HepG2 (cell line): Measurements from ENCODE around the gene ATRNL1. TPM values are rescaled to one million over a fixed set of nuclear protein-coding genes. Genes with fewer than 3 reads are reported as not detected.

Experiments
- ATAC-seq: fragments of 200-7000 bp; cut with Tn5 transposase; 3 replicates; pipeline ENCODE4 v1.9.1; 2020; ENCODE audit warnings: mild to moderate bottlenecking, moderate library complexity
- BruUV-seq: library from RNA; stranded (reverse); fragments of 400-500 nt; replicated peaks from 2 replicates; lab custom pipeline; 2021; lab: Mats Ljungman, UMichigan
- CTCF ChIA-PET: fragments of 300-600 bp; formaldehyde crosslinking; extraction: SDS; loops from one replicate; lab custom pipeline; 2021; ENCODE audit warnings: low total read pairs, inconsistent platforms, low intra/inter-chr PET ratio; lab: Yijun Ruan, JAX
- POLR2A ChIA-PET: fragments of 350-600 bp; sonication (Branson Sonifier 250); formaldehyde crosslinking; loops from one replicate; lab custom pipeline; 2020; ENCODE audit warnings: antibody characterized with exemption, inconsistent platforms; lab: Yijun Ruan, JAX
- DNase-seq: peaks from one replicate; pipeline ENCODE4 v3.0.0-alpha.2; 2015; ENCODE audit warnings: low spot score
- FAIRE-seq: peaks from 3 replicates; lab custom pipeline; 2011; peaks lifted over from hg19 to GRCh38; lab: Jason Lieb, UNC
- H2AFZ ChIP-seq: one replicate; pipeline ENCODE4 v1.6.1; 2011; ENCODE audit warnings: low read length, inconsistent platforms
- H3K27ac ChIP-seq: fragments of 300-600 bp; 3 replicates; pipeline ENCODE4 v1.8.0; 2011; ENCODE audit warnings: mixed run types, mild to moderate bottlenecking, mixed read lengths, low read length, inconsistent platforms; ENCODE audit not compliant: insufficient read depth; ENCODE audit errors: extremely low read length
- H3K27me3 ChIP-seq, 2 experiments: fragments of 200-600 bp in 1 of 2; 2 replicates in 1 of 2; 3 replicates in 1 of 2; pipeline versions ENCODE4 v1.6.0 to v1.8.0; 2011; ENCODE audit warnings: low read length in 2 of 2, mild to moderate bottlenecking in 2 of 2, moderate library complexity in 2 of 2, inconsistent platforms in 1 of 2; ENCODE audit not compliant: insufficient read depth in 2 of 2, control insufficient read depth in 1 of 2
- H3K36me3 ChIP-seq, 2 experiments: fragments of 200-600 bp in 1 of 2; replicated peaks in 1 of 2; 2 replicates in 1 of 2; 3 replicates in 1 of 2; pipeline versions ENCODE4 v1.5.1 to v1.8.0; 2011; ENCODE audit warnings: low read length in 2 of 2, inconsistent platforms in 1 of 2; ENCODE audit not compliant: insufficient read depth in 2 of 2, control insufficient read depth in 1 of 2
- H3K4me1 ChIP-seq: 2 replicates; pipeline ENCODE4 v1.5.1; 2012; ENCODE audit warnings: low read length, inconsistent platforms; ENCODE audit not compliant: insufficient read depth
- H3K4me2 ChIP-seq: 2 replicates; pipeline ENCODE4 v1.6.0; 2011; ENCODE audit warnings: low read depth, low read length, inconsistent platforms
- H3K4me3 ChIP-seq, 3 experiments: fragments of 200-600 bp in 1 of 3; sonication (generic), shearing (Covaris generic) in 1 of 3; replicated peaks in 1 of 3; 2 replicates each; pipeline ENCODE4 v1.5.1; 2011 to 2016; ENCODE audit warnings: low read length in 3 of 3, inconsistent platforms in 2 of 3, low read depth in 2 of 3, mild to moderate bottlenecking in 2 of 3, control low read depth in 1 of 3, mixed read lengths in 1 of 3; ENCODE audit not compliant: insufficient read depth in 1 of 3
- H3K79me2 ChIP-seq: one replicate; pipeline ENCODE4 v1.6.1; 2011; ENCODE audit warnings: low read length, inconsistent platforms; ENCODE audit not compliant: insufficient read depth
- H3K9ac ChIP-seq: 2 replicates; pipeline ENCODE4 v1.6.0; 2011; ENCODE audit warnings: mild to moderate bottlenecking, low read depth, low read length, inconsistent platforms; ENCODE audit not compliant: insufficient read depth
- H3K9me3 ChIP-seq: 2 replicates; pipeline ENCODE4 v1.5.1; 2012; ENCODE audit warnings: mild to moderate bottlenecking, low read length
- H4K20me1 ChIP-seq: 2 replicates; pipeline ENCODE4 v1.6.0; 2011; ENCODE audit warnings: inconsistent platforms, mild to moderate bottlenecking, low read length, moderate library complexity; ENCODE audit not compliant: insufficient read depth
- FOXA3 ChIP-seq: IDR thresholded peaks from 2 replicates; pipeline ENCODE4 v1.6.1; 2016; ENCODE audit warnings: missing genetic modification reagents, missing compliant biosample characterization
- KAT8 ChIP-seq: IDR thresholded peaks from 2 replicates; pipeline ENCODE4 v1.6.1; 2016; ENCODE audit warnings: missing genetic modification reagents, missing compliant biosample characterization
- SRF ChIP-seq: IDR thresholded peaks from 2 replicates; pipeline ENCODE4 v1.6.1; 2011; ENCODE audit warnings: mild to moderate bottlenecking, low read depth, low read length, moderate library complexity
- ZNF367 ChIP-seq: sonication (generic); formaldehyde crosslinking; IDR thresholded peaks from 2 replicates; pipeline ENCODE4 v1.4.0; 2020; ENCODE audit warnings: missing genetic modification reagents, borderline replicate concordance
- ZNF431 ChIP-seq: sonication (generic); formaldehyde crosslinking; IDR thresholded peaks from 2 replicates; pipeline ENCODE4 v1.9.0; 2022; ENCODE audit warnings: missing genetic modification reagents, low read depth, mild to moderate bottlenecking, borderline replicate concordance
- WGBS: methylation state at CpG from one replicate; pipeline ENCODE4 v1.1.6; 2017; ENCODE audit warnings: low lambda C conversion rate; 5-methylcytosine and 5-hydroxymethylcytosine counted together
- in situ Hi-C: cut with HindIII; loops from 2 replicates; pipeline ENCODE4 v1.10.0; 2017; ENCODE audit warnings: low pct_unique_long_range_greater_than_20kb; ENCODE audit not compliant: extremely low pct_ligation_motif_present
- intact Hi-C: fragments of 100-400 bp; cut with micrococcal nuclease; formaldehyde crosslinking; loops from one replicate; pipeline ENCODE4 v1.10.0; 2022; ENCODE audit not compliant: unreplicated experiment
- polyA plus RNA-seq, 8 experiments: library from polyadenylated mRNA; depleted of rRNA in 3 of 8; stranded (reverse) in 7 of 8; unstranded in 1 of 8; fragments of >200 nt; fragmentation: Illumina TruSeq in 4 of 8; extraction: Trizol in 4 of 8; gene quantifications; 2 replicates each; pipeline versions ENCODE4 v1.2.1 to v1.2.3, GENCODE V29; 2011 to 2016; ENCODE audit warnings: low read depth in 4 of 8, missing spikeins in 1 of 8, mixed read lengths in 1 of 8; ENCODE audit not compliant: insufficient read depth in 1 of 8
- total RNA-seq, 5 experiments: library from RNA; depleted of rRNA; stranded (reverse); fragments of >200 nt; fragmentation: Illumina TruSeq; extraction: Trizol; gene quantifications; 2 replicates each; pipeline ENCODE4 v1.2.3, GENCODE V29; 2016; ENCODE audit warnings: low read depth in 1 of 5

ATRNL1 gene
- total and polyA plus RNA-seq, 2 of the 13 experiments (the other 11 are each of a cell fraction or from before 2014, with no cell fraction given) = 0.04 TPM; not detected in 1

GRCh38 chr10:115272482-115272881, 179.3 kb downstream of the ATRNL1 start:
- TF ChIP-seq FOXA3 (CRISPR knock-in tag) = no peak
- no peak for TF ChIP-seq ZNF367 (CRISPR knock-in tag)
- TF ChIP-seq ZNF431 (CRISPR knock-in tag) = no peak
- no peak for TF ChIP-seq KAT8
- TF ChIP-seq, all 625 proteins: peak for 0
- no peak overlapping the region for H3K4me3 ChIP-seq
- ATAC-seq = no peak
- no peaks in the 10 kb centered on the region for H4K20me1 ChIP-seq
- in situ Hi-C loops (no loop called here), intact Hi-C loops (no loop called here)
- FAIRE-seq = no peak
- no peak overlapping the region for H3K27ac ChIP-seq
- ChIA-PET POLR2A (no interaction called here), CTCF (no interaction called here)
- H3K9ac ChIP-seq = no peak overlapping the region
- no peak for DNase-seq
- H3K4me1 ChIP-seq = no peaks in the 10 kb centered on the region
- no peaks in the 10 kb centered on the region for H3K36me3 ChIP-seq
- H3K9me3 ChIP-seq = no peaks in the 10 kb centered on the region
- H3K27me3 ChIP-seq = no peaks in the 10 kb centered on the region
- no peak overlapping the region for H2AFZ ChIP-seq
- 14% methylated on average over 3 of the region's 3 CpGs for WGBS
- H3K4me2 ChIP-seq = no peak overlapping the region
- no peaks in the 10 kb centered on the region for H3K79me2 ChIP-seq
- BruUV-seq = no TSS peak

- Histone ChIP-seq H4K20me1 (no peaks in the 10 kb centered on the region), H3K4me3 (no peak overlapping the region), H3K36me3 (no peaks in the 10 kb centered on the region), H3K79me2 (no peaks in the 10 kb centered on the region), H3K9me3 (no peaks in the 10 kb centered on the region), H3K27ac (no peak overlapping the region), H3K4me2 (no peak overlapping the region), H3K4me1 (no peaks in the 10 kb centered on the region), H2AFZ (no peak overlapping the region), H3K27me3 (no peaks in the 10 kb centered on the region), H3K9ac (no peak overlapping the region)
- TF ChIP-seq SRF = peak; percentile 51; the same call in 1 of the 2 replicates
- TF ChIP-seq ZNF431 (CRISPR knock-in tag) = no peak
- intact Hi-C loops = no loop called here
- CTCF ChIA-PET = no interaction called here
- WGBS = 4% methylated on average over 2 of the region's 2 CpGs
- FAIRE-seq = no peak
- ATAC-seq = no peak
- POLR2A ChIA-PET = no interaction called here
- no TSS peak for BruUV-seq
- DNase-seq = no peak
- in situ Hi-C loops = no loop called here
Observed at GRCh38 chr10:115278294-115278693, 185.1 kb downstream of the ATRNL1 start.
